Heart right ventricle (tissue), 16 donors: Measurements from ENCODE around the gene MINDY4. TPM values are rescaled to one million over a fixed set of nuclear protein-coding genes. Genes with fewer than 3 reads are reported as not detected.

ENCODE experiments used
- ATAC-seq, 8 donors: fragments of 200-7000 bp; cut with Tn5 transposase; one replicate each; pipeline ENCODE4 v1.9.1; 2020; ENCODE audit warnings: mild to moderate bottlenecking in 8 of 8, moderate library complexity in 8 of 8, moderate number of reproducible peaks in 1 of 8
- DNase-seq, 2 donors: peaks; one replicate each; pipeline ENCODE4 v3.0.0-alpha.2; 2020
- H3K27ac ChIP-seq, 10 donors: fragments of 200-600 bp; sonication (generic) in 2 of 10; one replicate each; pipeline versions ENCODE4 v1.5.0 to v1.8.0; 2020 to 2022; ENCODE audit warnings: mild to moderate bottlenecking in 3 of 10
- H3K27me3 ChIP-seq, 7 donors: fragments of 200-600 bp; one replicate each; pipeline ENCODE4 v1.8.0; 2021 to 2022; ENCODE audit warnings: mild to moderate bottlenecking in 2 of 7
- H3K36me3 ChIP-seq, 9 donors: fragments of 200-600 bp; sonication (generic) in 1 of 9; one replicate each; pipeline versions ENCODE4 v1.5.0 to v1.8.0; 2020 to 2022; ENCODE audit warnings: mild to moderate bottlenecking in 2 of 9
- H3K4me1 ChIP-seq, 9 donors: fragments of 200-600 bp; sonication (generic) in 1 of 9; one replicate each; pipeline versions ENCODE4 v1.5.0 to v1.8.0; 2020 to 2022; ENCODE audit warnings: mild to moderate bottlenecking in 4 of 9
- H3K4me3 ChIP-seq, 10 donors: fragments of 200-600 bp; sonication (generic) in 2 of 10; one replicate each; pipeline versions ENCODE4 v1.5.0 to v1.8.0; 2020 to 2022; ENCODE audit warnings: mild to moderate bottlenecking in 7 of 10, moderate library complexity in 2 of 10
- H3K9me3 ChIP-seq, 11 donors: fragments of 200-600 bp in 10 of 11; sonication (generic) in 2 of 11; one replicate each; pipeline versions ENCODE4 v1.5.0 to v1.8.0; 2013 to 2022; ENCODE audit warnings: mild to moderate bottlenecking in 2 of 11, control low read depth in 1 of 11, moderate library complexity in 1 of 11
- WGBS, 2 donors: extraction: QIAGEN DNeasy Blood & Tissue Kit; methylation state at CpG; one replicate each; pipeline ENCODE4 v1.1.7; 2013; ENCODE audit warnings: inconsistent platforms in 1 of 2; 5-methylcytosine and 5-hydroxymethylcytosine counted together
- intact Hi-C, 10 donors: fragments of 100-400 bp; cut with DNase I; formaldehyde crosslinking; loops; one replicate each; pipeline versions ENCODE4 v1.11.1 to v1.14.2; 2022
- polyA plus RNA-seq, 2 donors: library from polyadenylated mRNA; stranded (reverse); fragments of 200-250 nt; gene quantifications; one replicate each; pipeline ENCODE4 v1.2.3, GENCODE V29; 2013
- total RNA-seq, 10 donors: library from RNA; stranded (reverse); fragmentation: NEBNext Ultra II Directional in 3 of 10; extraction: Animal tissue kit (Norgen Biotek cat#: 25700) in 3 of 10; gene quantifications; one replicate each; pipeline versions ENCODE4 v1.2.1 to v1.2.4, GENCODE V29; 2021 to 2023
- TF ChIP-seq, protein P1 (sequence below), 9 donors: fragments of 200-600 bp; sonication (generic) in 2 of 9; IDR thresholded peaks; one replicate each; pipeline versions ENCODE4 v1.5.0 to v1.8.0; 2021 to 2022; ENCODE audit warnings: antibody characterized with exemption in 9 of 9, mild to moderate bottlenecking in 5 of 9, moderate library complexity in 1 of 9
- donor health status: Arrhythmogenic right ventricular cardiomyopathy.
- donor health status: ischemic (EF 13 %, LVEDD 7.1; RV severe dilation, severe dysfunction).
- donor health status: healthy with polysubstance abuse.
- donor health status: DM: no; HTN: yes; CAD: no.
- donor health status: DM: no; HTN: no; CAD: no.
- donor health status: ischemic (EF 25% LVEDD 6.9; RV normal size, moderate dysfunction).
- donor health status: ischemic (EF 25% LVEDD 5.7; RV mildly dilated, moderate dysfunction).
- donor health status: healthy.
- donor health status: DM: yes; HTN: yes; CAD: no.
- donor health status: Ischemic cardiomyopathy.
- donor health status: ischemic (EF 35%, LVEDD 5.7; RV mildly dilated, moderate dysfunction).
- donor health status: nonischemic (EF 11% LVEDD 7.7; RV severe dilation, severe dysfunction).
- donor health status: DM: yes; HTN: yes; CAD: no.
- donor health status: PGD.
- donor health status: ischemic (EF 29% LVEDD 5.4; RV normal size, mild dysfunction).
- donor health status: nonischemic (EF 23%, LVEDD 6.1; RV moderate dilation, normal function).

The MINDY4 gene
- total and polyA plus RNA-seq, 12 donors = 1.9 to 5.4 (median 2.8) TPM

DNA sequence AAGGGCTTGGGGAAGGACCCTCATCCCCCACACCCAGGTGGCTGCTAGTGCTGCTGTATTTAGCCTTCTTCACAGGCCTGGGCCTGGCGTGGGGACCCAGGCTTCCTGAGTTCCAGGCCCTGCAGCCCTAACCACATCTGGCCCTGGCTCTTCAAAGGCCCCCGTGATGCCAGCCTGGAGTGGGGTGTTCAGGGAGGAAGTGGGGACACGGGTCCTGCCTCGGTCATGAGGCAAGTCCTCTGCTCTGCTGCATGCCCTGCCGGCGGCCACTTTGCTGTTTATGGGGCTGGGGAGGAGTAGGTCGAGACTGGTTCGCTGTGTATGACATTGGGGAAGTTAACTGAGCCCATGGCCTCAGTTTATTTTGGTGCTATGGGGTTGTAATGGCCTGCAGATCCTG, 131.9 kb downstream of the MINDY4 start:
- no peak overlapping the region for H3K4me3 ChIP-seq
- H3K36me3 ChIP-seq = no peaks in the 10 kb centered on the region
- TF ChIP-seq, protein P1, sequence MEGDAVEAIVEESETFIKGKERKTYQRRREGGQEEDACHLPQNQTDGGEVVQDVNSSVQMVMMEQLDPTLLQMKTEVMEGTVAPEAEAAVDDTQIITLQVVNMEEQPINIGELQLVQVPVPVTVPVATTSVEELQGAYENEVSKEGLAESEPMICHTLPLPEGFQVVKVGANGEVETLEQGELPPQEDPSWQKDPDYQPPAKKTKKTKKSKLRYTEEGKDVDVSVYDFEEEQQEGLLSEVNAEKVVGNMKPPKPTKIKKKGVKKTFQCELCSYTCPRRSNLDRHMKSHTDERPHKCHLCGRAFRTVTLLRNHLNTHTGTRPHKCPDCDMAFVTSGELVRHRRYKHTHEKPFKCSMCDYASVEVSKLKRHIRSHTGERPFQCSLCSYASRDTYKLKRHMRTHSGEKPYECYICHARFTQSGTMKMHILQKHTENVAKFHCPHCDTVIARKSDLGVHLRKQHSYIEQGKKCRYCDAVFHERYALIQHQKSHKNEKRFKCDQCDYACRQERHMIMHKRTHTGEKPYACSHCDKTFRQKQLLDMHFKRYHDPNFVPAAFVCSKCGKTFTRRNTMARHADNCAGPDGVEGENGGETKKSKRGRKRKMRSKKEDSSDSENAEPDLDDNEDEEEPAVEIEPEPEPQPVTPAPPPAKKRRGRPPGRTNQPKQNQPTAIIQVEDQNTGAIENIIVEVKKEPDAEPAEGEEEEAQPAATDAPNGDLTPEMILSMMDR (IDR thresholded peaks at IDR 0.05) = no peak
- H3K9me3 ChIP-seq = no peaks in the 10 kb centered on the region
- H3K27me3 ChIP-seq = no peaks in the 10 kb centered on the region
- intact Hi-C loops = no loop called here
- peaks cover 23 to 79% (median 61%) of the 10 kb centered on the region in 9 donors for H3K4me1 ChIP-seq
- DNase-seq (peak in 1 of 2 donors; percentile 11), ATAC-seq (no peak)
- no peak overlapping the region for H3K27ac ChIP-seq
- 94 to 96% methylated on average over 8 of the region's 8 CpGs for WGBS, 2 donors

DNA sequence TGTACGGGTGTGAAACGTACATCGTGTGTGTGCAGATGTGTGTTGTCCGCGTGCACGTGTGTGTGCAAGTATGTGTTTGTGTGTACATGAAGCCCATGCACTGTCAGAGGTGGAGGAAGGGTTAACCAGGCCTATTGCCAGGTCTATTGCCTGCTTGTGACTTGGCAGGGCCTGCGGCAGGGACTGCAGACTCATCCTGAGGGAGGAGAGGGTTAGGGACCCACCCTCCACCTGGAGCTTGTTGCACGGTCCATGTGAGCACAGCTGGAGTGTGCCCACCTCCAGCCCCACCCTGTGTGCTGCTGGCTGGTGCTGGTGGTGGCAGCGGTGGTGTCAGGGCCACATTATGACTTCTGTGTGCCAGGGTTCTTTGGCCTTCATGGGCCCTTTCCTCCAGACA, 133.3 kb downstream of the MINDY4 start:
- no peaks in the 10 kb centered on the region for H3K36me3 ChIP-seq
- peak overlapping the region in 3 of 10 donors; percentile 67 to 78 (median 75) for H3K27ac ChIP-seq
- no peaks in the 10 kb centered on the region for H3K27me3 ChIP-seq
- ATAC-seq (no peak), DNase-seq (no peak)
- no peak overlapping the region for H3K4me3 ChIP-seq
- TF ChIP-seq, protein P1 (IDR thresholded peaks at IDR 0.05) = no peak
- WGBS, 2 donors = 84 to 89% methylated on average over 9 of the region's 9 CpGs
- peaks cover 24 to 77% (median 58%) of the 10 kb centered on the region in 9 donors for H3K4me1 ChIP-seq
- intact Hi-C loops = no loop called here
- H3K9me3 ChIP-seq = no peaks in the 10 kb centered on the region

- H3K4me3 ChIP-seq = no peak overlapping the region
- H3K27ac ChIP-seq = peak overlapping the region in 9 of 10 donors; percentile 12 to 78 (median 44)
- H3K9me3 ChIP-seq = no peaks in the 10 kb centered on the region
- ATAC-seq (no peak), DNase-seq (peak in 1 of 2 donors; percentile 24)
- H3K27me3 ChIP-seq = no peaks in the 10 kb centered on the region
- H3K36me3 ChIP-seq = no peaks in the 10 kb centered on the region
- peaks cover 29 to 77% (median 58%) of the 10 kb centered on the region in 9 donors for H3K4me1 ChIP-seq
- TF ChIP-seq, protein P1 (IDR thresholded peaks at IDR 0.05) = no peak
- whole genome bisulfite sequencing, 2 donors = 74 to 75% methylated on average over 15 of the region's 15 CpGs
- intact Hi-C loops = loop anchor here in 1 of 10 donors (5.0 kb wide), 1 partner anchor 33 kb away; no protein-coding TSS in a partner anchor
Observed at GRCh38 chr7:30905078-30906012, 134.1 kb downstream of the MINDY4 start.

DNA sequence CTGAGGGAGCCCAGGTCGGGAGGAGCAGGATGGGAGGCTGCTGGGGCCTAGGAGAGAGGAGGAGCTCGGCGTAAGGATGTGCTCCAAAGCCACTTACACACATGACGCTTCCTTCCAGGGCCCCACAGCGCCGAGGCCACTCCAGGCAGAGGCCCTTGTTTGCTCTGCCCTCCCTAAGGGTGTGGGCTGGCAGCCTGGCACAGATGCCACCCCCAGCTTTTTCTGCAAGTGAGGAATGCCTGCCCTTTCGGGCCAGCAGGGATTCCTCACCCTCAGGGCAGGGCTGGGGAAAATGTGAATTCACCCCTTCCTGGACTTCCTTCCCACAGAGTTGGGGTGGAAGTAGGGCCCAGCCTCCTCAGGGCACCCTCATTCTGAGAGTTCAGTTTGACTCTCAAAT, 134.8 kb downstream of the MINDY4 start:
- TF ChIP-seq, protein P1 (IDR thresholded peaks at IDR 0.05) = no peak
- Histone ChIP-seq H3K36me3 (no peaks in the 10 kb centered on the region), H3K9me3 (no peaks in the 10 kb centered on the region), H3K4me1 (peaks cover 32 to 77% (median 63%) of the 10 kb centered on the region in 9 donors), H3K27ac (peak overlapping the region in 8 of 10 donors; percentile 15 to 78 (median 58)), H3K27me3 (no peaks in the 10 kb centered on the region), H3K4me3 (no peak overlapping the region)
- intact Hi-C loops = loop anchor here in 1 of 10 donors (5.0 kb wide), 1 partner anchor 34 kb away; no protein-coding TSS in a partner anchor
- ATAC-seq = peak in 1 of 8 donors; percentile 10
- DNase-seq = peak in 1 of 2 donors; percentile 16
- 45 to 59% methylated on average over 7 of the region's 7 CpGs for WGBS, 2 donors
